NCI-H345 treated with DMSO at 0.1 percent for 48 hours (cell line): ENCODE measurements around the gene THOP1.
"Not testable (repeated sequence)": the region's sequence is repeated elsewhere in the genome, so short reads cannot be mapped to it uniquely, and the experiment has no call there.

Experiments used
- DNase-seq: peaks from one replicate; lab custom pipeline; 2025; ENCODE audit not compliant: unreplicated experiment; lab: John Stamatoyannopoulos, UW

The THOP1 gene

DNA sequence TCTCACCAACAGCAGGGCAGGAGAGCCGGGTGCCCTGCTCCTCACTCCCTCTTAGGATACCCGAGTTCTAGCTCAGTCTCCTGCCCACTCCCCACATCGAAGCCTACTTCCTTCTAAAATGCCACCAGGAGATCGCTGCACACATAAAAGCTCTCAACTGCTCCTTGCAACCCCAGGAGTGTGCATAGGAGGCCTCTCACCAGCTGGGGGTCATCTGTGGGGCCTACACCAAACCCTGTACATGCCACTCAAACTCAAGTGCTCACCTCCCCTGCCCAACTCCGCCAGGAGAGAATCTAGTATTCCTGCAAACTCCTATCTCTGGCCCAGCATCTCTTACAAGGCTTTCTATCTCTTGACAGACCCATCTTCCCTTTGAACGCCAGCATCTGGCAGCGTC lies 5.0 kb upstream of the THOP1 start:
- no peak for DNase-seq

DNA sequence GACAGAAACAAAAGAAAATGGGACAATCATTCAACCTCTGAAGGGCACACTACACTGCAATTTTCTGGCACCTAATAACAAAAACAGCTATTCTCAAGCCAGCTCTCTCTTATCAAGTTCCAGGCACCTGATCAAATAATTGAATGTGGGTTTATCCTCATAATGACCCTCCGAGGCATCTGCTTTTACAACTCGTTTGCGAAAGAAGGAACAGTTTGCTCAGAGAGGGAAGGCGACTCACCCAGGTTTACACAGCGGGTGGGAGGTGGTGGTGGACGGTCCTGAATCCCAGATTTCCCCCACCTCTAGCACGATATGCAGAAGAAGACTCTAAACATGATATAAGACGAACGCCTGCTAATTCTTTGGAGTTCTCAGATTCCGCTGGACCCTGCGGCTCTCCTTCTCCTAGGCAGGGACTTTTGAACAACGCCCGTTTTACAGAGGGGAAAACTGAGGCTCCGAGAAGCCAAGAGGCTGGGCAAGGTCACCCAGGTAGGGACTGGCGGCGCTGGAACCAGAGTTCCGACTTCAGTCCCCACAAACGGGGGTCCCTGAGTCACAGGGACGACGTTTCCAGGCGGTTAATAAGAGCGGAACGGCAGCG lies 2.9 kb upstream of the THOP1 start:
- no peak for DNase-seq

DNA sequence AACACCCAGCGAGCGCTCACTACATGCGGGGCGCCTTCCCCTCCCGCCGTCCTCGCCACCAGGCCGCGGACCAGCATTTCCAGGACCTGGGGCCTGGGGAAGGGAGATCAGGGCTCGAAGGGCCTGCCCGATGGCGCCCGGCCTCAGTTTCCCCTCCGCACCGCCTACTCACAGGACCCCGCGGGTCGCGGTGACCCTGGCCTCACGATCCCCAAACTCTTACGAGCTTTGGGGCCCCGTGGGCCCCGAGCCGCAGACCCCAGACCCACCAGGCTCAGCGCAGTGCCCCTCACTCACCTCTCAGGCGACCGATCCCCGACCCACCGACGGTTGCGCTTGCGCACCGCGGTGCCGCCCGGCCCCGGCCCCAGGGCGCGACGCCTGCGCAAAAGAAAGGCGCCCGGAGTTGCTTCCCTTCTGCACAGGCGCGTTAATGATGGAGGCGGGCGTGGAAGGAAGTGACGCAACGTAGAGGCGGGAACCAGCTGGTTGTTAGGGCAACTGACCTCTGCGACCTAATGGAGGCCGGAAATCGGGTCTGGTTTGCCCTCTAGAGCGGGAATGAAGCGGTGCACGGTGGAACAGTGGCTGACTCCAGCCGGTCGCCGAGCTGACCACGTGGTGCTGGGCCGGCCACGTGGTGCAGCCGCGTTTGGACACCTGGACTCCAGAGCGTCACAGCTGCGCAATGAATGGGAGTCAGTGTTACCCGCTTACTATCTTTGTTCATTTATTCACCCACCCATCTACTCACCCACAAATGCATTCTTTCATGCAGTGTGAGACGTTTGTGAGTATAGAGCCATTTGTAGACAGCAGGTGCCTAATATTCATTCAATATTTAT lies 2.1 kb upstream of the THOP1 start, which contains the start of gene SGTA:
Gene SGTA (minus strand): TSS at position 338 of the 845 bp plus-strand sequence. CDS start 14,205 bp downstream, outside the sequence.
- peak; percentile 98 for DNase-seq

DNA sequence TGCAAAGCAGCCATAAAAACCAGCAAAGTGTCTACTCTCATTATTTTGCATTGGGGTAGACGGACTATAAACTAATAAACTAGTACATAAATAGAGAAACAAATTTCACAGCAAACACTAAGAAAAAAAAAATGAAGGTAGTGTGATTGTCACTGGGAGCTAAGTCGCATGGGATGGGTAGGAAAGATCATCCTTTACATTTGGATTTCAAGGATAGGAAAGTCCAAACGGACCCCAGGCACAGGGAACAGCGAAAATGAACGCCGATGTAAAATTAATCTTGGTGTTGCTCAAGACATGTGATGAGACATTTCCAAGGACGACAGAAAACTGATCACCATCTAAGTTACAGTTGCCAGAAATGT lies 1.5 kb upstream of the THOP1 start:
- DNase-seq = no peak

DNA sequence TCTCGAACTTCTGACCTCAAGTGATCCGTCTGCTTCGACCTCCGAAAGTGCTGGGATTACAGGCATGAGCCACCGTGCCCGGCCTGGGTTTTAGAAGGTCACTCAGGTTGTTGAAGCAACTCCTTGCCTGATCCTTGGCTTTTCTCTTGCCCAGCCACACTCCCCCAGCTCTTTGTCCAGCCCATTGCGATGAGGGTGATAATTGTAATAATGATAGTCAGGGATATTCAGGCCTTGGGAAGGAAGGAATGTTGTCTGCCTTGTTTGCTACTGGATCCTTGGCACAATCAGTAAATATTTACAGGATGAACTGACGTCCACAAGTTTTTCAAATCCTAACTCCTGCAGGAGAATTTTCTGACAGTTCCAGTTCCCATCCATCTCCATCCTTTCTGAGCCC lies 1.8 kb downstream of the THOP1 start:
- DNase-seq = no peak

DNA sequence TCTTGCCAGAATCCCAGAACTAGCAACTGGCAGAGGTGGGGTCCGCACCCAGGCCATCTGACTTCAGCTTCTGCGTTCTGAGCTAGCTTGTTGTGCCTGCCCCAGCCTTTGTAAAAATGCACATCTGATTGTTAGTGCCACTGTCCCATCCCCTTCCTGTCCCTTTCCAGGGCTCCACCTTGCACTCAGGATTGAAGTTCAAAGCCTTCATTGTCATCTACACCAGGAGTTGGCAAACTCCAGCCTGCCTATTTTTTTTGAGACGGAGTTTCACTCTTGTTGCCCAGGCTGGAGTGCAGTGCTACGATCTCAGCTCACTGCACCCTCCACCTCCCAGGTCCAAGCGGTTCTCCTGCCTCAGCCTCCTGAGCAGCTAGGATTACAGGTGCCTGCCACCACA lies 2.9 kb downstream of the THOP1 start:
- DNase-seq = no peak

DNA sequence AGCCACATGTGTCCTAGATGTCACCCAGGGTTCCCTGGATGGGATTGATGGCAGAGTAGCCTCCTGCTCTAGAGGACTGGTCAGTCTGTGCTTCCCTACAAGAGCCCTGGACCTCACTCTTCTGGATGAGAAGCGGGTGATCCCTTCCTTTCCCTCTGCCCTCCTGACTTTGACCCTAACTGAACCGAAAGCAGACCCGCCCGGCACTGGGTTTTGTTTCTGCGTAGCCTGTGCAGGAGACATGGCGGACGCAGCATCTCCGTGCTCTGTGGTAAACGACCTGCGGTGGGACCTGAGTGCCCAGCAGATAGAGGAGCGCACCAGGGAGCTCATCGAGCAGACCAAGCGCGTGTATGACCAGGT lies 4.9 kb downstream of the THOP1 start:
- DNase-seq = no peak

DNA sequence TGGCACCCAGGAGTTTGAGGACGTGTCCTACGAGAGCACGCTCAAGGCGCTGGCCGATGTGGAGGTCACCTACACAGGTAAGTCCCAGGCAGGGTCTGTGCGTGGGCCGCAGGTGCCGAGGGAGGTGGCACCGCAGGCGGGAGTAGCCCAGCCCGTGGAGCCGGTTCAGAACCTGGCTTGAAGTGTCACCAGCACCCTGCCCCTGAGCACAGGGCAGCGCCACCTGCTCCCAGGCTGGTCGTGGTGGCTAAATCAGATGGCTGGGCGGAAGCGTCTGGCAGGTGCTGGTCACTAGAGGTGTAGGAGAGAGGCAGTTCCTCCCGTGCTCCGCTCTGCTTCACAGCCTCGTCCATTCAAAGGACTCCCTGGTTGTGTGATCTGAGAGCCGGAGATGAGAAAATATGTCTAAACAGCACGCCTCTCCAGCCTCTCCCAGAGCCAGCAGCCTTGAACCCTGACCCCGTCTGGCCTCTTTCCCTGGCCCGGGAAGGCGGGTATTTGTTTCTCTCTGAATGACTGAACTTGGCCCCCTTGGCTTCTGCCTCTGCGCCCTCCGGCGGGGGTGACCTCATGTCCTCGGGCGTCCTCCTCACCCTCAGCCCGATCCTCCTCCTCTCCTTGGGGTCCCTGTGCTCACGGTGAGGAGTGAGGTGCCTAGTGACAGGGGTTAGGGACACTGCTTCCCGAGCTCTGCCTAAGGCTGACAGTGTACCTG lies 5.4 kb downstream of the THOP1 start:
- no peak for DNase-seq

DNA sequence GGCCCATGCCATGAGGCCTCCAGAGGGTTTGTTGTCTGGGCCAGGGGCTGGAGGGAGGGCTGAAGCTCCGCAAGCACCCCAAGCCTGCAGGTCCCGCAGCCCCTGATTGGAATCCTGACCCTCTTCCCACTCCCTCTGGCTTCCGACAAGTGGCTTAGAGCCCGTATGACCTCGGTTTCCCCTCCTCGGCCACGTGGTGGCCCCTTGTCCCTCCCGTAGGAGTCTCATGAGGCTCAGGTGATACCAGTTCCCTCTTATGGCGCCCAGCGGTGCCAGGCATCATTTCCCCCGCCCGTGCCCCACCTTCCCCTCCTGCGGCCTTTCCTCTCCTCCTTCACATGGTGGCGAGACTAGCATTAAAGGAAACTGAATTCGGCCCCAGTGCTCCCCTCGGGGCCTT lies 6.1 kb downstream of the THOP1 start:
- DNase-seq = no peak

DNA sequence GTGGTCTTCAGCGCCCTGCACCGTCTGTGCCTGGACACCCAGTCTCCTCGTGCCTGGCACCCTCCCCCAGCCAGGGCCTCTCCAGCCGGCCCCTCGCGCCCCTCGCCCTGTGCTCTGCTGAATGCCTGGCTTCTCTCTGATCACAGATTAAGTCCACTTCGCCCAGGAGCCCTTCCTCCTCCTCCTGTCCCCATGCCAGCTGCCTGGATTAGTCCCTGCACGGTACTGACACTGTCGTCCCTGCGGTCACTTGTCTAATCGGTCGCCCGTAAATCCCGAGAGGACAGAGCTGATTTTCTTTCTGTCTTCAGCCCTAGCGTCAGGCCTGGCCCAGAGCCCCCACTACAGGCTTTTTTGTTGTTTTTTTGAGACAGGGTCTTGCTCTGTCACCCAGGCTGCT lies 6.6 kb downstream of the THOP1 start:
- DNase-seq = no peak

DNA sequence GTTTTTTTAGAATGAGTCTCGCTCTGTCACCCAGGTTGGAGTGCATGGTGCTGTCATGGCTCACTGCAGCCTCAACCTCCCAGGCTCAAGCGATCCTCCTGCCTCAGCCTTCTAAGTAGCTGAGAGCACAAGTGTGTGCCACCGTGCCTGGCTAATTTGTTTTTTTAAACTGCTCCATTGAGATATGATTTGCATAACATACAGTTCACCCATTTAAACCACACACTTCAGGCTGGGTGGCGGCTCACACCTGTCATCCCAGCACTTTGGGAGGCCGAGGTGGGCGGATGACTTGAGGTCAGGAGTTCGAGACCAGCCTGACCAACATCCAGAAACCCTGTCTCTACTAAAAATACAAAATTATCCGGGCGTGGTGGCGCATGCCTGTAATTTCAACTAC lies 7.4 kb downstream of the THOP1 start:
- not testable (repeated sequence) for DNase-seq

DNA sequence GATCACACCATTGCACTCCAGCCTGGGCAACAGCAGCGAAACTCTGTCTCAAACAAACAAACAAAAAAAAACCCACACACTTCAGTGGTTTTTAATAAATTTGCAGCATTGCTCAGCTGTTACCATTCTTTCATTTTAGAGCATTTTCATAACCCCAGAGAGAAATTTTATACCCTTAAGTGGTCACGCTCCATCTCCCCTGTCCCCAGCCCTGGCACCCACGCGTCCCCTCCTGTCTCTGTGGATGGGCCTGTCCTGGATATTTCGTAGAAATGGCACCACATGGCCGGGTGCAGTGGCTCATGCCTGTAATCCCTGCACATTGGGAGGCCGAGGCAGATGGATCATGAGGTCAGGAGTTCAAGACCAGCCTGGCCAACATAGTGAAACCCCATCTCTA lies 7.8 kb downstream of the THOP1 start:
- DNase-seq = no peak

DNA sequence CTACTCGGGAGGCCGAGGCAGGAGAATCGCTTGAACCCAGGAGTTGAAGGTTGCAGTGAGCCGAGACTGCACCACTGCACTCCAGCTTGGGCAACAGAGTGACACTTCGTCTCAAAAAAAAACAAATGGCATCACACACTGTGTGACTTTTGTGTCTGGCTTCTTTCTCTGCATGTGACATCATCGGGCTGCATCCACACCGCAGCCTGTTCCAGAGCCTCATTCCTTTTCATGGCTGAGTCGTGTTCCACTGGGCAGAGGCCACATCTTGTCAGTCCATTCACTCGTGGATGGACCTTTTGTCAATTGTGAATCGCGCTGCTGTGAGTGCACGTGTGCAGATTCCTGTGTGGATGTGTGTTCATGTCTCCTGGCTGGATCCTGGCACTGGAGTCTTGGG lies 8.3 kb downstream of the THOP1 start:
- DNase-seq = no peak

DNA sequence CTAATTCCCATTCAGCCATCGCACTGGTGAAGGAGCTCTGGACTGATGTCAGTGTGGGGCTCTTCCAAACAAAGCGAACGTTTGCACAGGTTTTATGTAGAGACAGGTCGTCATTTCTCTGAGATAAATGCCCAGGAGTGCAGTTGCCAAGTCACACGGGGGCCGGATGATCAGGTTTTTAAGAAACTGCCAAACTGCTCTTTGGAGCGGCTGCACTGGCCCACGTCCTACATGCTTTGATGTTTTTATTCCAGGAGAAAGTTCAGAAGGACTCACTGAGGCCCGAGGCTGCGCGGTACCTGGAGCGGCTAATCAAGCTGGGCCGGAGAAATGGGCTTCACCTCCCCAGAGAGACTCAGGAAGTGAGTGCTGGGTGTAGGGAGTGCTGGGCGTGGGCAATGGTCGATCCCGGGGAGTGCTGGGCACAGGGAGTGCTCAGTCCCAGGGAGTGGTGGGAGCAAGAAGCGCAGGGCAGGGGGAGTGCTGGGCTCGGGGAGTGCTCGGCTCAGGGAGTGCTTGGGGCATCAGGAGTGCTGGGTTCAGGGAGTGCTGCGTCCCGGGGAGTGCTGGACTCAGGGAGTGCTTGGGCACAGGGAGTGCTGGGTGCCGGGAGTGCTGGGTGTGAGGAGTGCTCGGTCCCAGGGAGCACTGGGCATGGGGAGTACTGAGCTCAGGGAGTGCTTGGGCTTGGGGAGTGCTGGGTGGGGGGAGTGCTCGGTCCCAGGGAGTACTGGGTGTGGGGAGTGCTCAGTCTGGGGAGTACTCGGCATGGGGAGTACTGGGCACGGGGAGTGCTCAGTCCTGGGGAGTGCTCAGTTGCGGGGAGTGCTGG lies 10.7 kb downstream of the THOP1 start:
- DNase-seq = no peak

DNA sequence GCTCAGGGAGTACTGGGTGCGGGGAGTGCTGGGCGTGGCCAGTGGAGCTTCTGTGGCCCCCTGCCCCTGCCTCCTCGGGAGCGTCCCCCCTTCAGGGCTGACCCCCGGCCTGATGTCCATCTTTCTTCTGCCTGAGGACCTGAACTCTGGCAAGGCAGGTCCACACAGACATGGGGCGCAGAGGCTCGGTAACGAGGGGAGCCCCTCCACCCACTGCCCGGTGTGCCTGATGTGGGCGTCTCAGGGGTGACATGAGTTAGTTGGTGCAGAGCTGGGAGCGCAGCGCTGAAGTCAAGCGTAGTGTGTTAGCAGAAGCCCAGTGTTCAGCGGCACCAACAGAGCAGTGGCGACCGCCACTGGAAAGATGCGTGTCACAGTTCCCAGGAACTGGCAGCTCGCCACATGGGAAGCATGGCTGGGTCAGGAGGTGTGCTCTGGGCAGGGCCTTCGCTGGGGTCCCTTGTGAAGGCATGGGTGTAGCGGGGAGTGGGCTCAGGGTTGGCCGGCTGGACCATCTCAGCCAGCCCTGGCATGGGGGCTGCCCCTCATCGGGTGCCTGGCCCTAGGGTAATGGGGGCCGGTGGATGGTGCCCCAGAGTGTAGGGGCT lies 11.5 kb downstream of the THOP1 start:
- DNase-seq = no peak

DNA sequence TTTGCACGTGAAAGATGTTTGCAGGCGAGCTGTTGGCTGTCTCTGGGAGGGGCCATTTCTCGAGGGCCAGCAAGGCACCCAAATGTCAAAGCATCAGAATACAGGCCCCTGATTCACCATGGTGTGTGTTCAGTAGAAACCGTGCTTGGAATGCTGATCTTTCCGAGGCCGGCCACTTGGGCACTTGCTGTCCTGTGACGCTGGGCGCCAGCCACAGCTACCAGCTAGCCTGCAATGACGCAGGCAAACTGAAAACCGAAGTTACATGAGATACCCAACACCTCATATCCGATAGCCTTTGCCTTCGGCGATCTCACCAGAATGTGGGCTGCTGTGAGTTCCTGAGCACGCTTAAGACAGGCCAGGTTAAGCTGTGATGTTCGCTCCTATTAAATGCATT lies 12.0 kb downstream of the THOP1 start:
- DNase-seq = no peak

DNA sequence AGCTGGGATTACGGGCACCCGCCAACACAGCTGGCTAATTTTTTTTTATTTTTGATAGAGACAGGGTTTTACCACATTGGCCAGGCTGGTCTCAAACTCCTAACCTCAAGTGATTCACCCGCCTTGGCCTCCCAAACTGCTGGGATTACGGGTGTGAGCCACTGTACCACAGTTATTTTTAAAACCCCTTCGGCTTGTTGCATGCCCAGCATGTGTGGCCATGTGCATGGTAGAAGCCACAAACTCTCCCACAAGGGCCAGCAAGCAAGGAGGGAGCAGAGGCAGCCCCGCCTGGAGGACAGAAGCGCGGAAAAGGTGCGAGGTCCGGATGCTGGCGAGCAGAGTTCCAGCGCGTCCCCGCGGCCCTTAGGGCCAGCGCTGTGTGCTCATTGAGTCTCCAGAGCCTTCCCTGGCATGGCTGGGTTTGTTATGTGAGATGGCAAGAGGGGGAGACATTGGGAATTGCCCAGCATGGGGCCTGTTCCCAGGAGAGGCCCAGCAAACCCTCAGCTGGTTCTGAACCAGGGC lies 12.9 kb downstream of the THOP1 start:
- DNase-seq = no peak

DNA sequence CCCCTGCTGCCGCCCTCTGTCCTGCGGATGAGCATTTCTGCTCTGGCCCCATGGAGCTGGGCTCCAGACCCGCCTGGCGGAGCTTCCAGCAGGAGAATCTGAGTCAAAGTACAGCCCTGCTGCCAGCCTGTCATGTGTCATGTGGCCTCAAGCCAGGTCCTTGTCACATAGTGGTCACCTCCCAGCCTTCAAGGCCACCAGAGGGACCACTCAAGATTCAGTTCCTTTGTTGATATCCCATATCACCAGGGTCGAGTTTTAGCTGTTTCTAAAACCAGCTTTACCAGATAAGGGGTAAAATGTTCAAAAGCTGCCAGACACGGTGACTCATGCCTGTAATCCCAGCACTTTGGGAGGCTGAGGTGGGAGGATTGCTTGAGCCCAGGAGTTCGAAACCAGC lies 13.4 kb downstream of the THOP1 start:
- no peak for DNase-seq

DNA sequence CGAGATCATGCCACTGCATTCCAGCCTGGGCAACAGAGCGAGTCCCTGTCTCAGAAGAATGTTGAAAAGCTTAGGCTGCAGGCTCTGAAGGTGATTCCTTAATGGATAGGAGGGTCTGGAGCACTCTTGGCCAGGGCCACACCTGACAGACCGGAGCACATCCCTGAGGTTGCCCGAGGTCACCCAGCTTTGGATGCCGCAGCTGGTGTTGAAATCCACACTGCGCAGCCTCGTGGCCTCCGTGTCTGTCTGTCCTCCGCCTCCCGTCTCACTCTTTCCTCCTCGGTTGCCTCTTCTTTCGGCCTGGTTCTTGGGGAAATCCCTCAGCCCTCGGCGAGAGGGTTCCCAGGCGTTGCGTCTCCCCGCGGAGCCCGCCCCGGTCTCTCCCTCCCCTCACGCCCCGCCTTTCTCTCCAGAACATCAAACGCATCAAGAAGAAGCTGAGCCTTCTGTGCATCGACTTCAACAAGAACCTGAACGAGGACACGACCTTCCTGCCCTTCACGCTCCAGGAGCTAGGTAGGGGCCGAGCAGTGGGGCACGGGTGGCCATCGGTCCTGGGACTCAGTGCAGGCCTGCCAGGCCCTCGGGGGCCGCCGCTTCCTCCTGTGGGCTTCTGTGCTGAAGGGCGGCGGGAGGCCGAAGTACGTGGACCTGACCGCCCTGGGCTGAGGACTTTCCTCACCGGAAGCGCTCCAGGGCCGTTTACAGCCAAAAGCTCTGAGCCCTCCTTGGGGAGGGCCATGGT lies 14.1 kb downstream of the THOP1 start:
- no peak for DNase-seq

DNA sequence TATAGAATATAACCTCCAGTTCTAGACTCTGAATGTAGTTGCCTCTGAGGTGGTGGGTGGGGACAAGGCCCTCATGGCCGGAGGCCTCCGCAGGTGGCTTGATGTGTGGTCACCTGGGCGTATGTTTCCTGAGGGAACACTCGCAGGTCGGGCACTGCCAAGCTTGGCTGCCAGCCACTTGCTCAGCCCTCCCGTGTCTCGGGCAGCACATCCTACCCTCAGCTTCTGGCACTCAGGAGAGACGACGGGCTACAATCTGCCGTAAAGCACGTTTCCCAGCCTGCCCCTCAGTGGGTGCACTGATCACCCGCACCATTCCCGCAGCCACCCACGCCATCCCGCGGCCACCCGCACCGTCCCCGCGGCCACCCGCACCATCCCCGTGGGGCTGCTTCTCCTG lies 15.2 kb downstream of the THOP1 start:
- DNase-seq = no peak
